Measurements from ENCODE around the gene MYO9B. TPM values are rescaled to one million over a fixed set of nuclear protein-coding genes. Genes with fewer than 3 reads are reported as not detected.

Gene MYO9B
- total and polyA plus RNA-seq, 9 of the 15 experiments (the other 6 are each of a cell fraction or from before 2014, with no cell fraction given) = 2.4 to 77.6 (median 23.0) TPM

- H3K9me1 ChIP-seq (ENCODE audit: control insufficient read depth, insufficient read depth, low read length) = no peaks in the 10 kb centered on the region
- 91% methylated on average over 22 of the region's 22 CpGs for WGBS (ENCODE audit: insufficient coverage, low coverage, missing lambda C conversion rate)
- no peak overlapping the region for H3K4me2 ChIP-seq (ENCODE audit: insufficient read depth, low read length)
- no peak overlapping the region for H3K27ac ChIP-seq (ENCODE audit: extremely low read depth, low read depth, low read length)
- intact Hi-C loops (cut with micrococcal nuclease) (no loop called here), in situ Hi-C loops (cut with MboI) (no loop called here)
- no peak for ATAC-seq
- peaks cover 41% of the 10 kb centered on the region; the same call in 2 of the 3 replicates for H3K36me3 ChIP-seq (ENCODE audit: control insufficient read depth, insufficient read depth, low read length)
- peaks cover 0 to 5% of the 10 kb centered on the region in 2 experiments; a peak in 2 of 5 replicates for H3K4me1 ChIP-seq (replicated peaks in 1 of 2; ENCODE audit: control insufficient read depth in 2 of 2, insufficient read depth in 2 of 2, low read length in 2 of 2)
- H3K79me2 ChIP-seq (ENCODE audit: control insufficient read depth, insufficient read depth, low read length) = no peaks in the 10 kb centered on the region
- DNase-seq (ENCODE audit: extremely low read depth in 1 of 4, low spot score in 3 of 4) = no peak
- FAIRE-seq = no peak
- TF ChIP-seq POLR2G (IDR thresholded peaks at IDR 0.05; ENCODE audit: low read depth, low read length) = peak; percentile 36; the same call in 1 of the 2 replicates
- TF ChIP-seq PCBP2 (IDR thresholded peaks at IDR 0.05; ENCODE audit: low read depth, low read length, poor library complexity, severe bottlenecking) = no peak
- TF ChIP-seq ZNF316 (IDR thresholded peaks at IDR 0.05) = peak; percentile 35; the same call in 1 of the 2 replicates
- H3K9me3 ChIP-seq (replicated peaks; ENCODE audit: control insufficient read depth, insufficient read depth, low read depth, low read length) = no peaks in the 10 kb centered on the region
- peak overlapping the region in 1 of 2 experiments; percentile 57; a peak in 2 of 4 replicates for H3K9ac ChIP-seq (ENCODE audit: insufficient read depth in 1 of 2, low read depth in 2 of 2, low read length in 2 of 2)
- no peak overlapping the region for H2AFZ ChIP-seq (ENCODE audit: low read depth, low read length)
- H3K4me3 ChIP-seq = no peak overlapping the region
- ChIA-PET CTCF (ENCODE audit: low intra/inter-chr PET ratio) (no interaction called here), POLR2A (no interaction called here)
- no TSS peak for BruUV-seq (replicated peaks)
- no peaks in the 10 kb centered on the region for H4K20me1 ChIP-seq (replicated peaks; ENCODE audit: control insufficient read depth, insufficient read depth, low read length)
- no peaks in the 10 kb centered on the region for H3K27me3 ChIP-seq (ENCODE audit: control insufficient read depth in 2 of 2, insufficient read depth in 2 of 2, low read length in 2 of 2)
These were observed 105.6 kb downstream of the MYO9B start for GRCh38 chr19:17180997-17181702.

GRCh38 chr19:17183271-17183761 lies 107.7 kb downstream of the MYO9B start:
- H3K4me3 ChIP-seq = no peak overlapping the region
- H3K9me3 ChIP-seq (replicated peaks; ENCODE audit: control insufficient read depth, insufficient read depth, low read depth, low read length) = no peaks in the 10 kb centered on the region
- CTCF ChIA-PET (ENCODE audit: low intra/inter-chr PET ratio) = no interaction called here
- H3K79me2 ChIP-seq (ENCODE audit: control insufficient read depth, insufficient read depth, low read length) = no peaks in the 10 kb centered on the region
- H2AFZ ChIP-seq (ENCODE audit: low read depth, low read length) = no peak overlapping the region
- peaks cover 0 to 5% of the 10 kb centered on the region in 2 experiments; a peak in 2 of 5 replicates for H3K4me1 ChIP-seq (replicated peaks in 1 of 2; ENCODE audit: control insufficient read depth in 2 of 2, insufficient read depth in 2 of 2, low read length in 2 of 2)
- peak overlapping the region in 1 of 2 experiments; percentile 75; a peak in 1 of 4 replicates for H3K9ac ChIP-seq (ENCODE audit: insufficient read depth in 1 of 2, low read depth in 2 of 2, low read length in 2 of 2)
- no peak overlapping the region for H3K27ac ChIP-seq (ENCODE audit: extremely low read depth, low read depth, low read length)
- BruUV-seq (replicated peaks) = no TSS peak
- intact Hi-C loops (cut with micrococcal nuclease) = no loop called here
- WGBS (ENCODE audit: insufficient coverage, low coverage, missing lambda C conversion rate) = 90% methylated on average over 14 of the region's 14 CpGs
- in situ Hi-C loops (cut with MboI) = no loop called here
- peaks cover 41% of the 10 kb centered on the region; the same call in 2 of the 3 replicates for H3K36me3 ChIP-seq (ENCODE audit: control insufficient read depth, insufficient read depth, low read length)
- H4K20me1 ChIP-seq (replicated peaks; ENCODE audit: control insufficient read depth, insufficient read depth, low read length) = no peaks in the 10 kb centered on the region
- no peaks in the 10 kb centered on the region for H3K9me1 ChIP-seq (ENCODE audit: control insufficient read depth, insufficient read depth, low read length)
- H3K27me3 ChIP-seq (ENCODE audit: control insufficient read depth in 2 of 2, insufficient read depth in 2 of 2, low read length in 2 of 2) = no peaks in the 10 kb centered on the region
- POLR2A ChIA-PET = interaction anchor here (0.6 to 2.1 kb wide), 5 partner anchors 8 to 60 kb away, joined by 3 to 4 read pairs (median 3); partner anchors contain the start of gene USE1
- FAIRE-seq = no peak
- ATAC-seq = no peak
- no peak overlapping the region for H3K4me2 ChIP-seq (ENCODE audit: insufficient read depth, low read length)
- DNase-seq (ENCODE audit: extremely low read depth in 1 of 4, low spot score in 3 of 4) = no peak
- TF ChIP-seq FOXO4 (CRISPR knock-in tag; IDR thresholded peaks at IDR 0.05) (no peak), ZBTB33 (CRISPR knock-in tag; IDR thresholded peaks at IDR 0.05) (peak; percentile 81), MLX (CRISPR knock-in tag; conservative IDR thresholded peaks at IDR 0.05) (no peak)
